ENCODE data around the gene TAF3. TPM values are rescaled to one million over a fixed set of nuclear protein-coding genes. Genes with fewer than 3 reads are reported as not detected.

Gene TAF3
- total RNA-seq, 8 experiments from 2014 or later, result 3.0 to 7.8 (median 5.4) TPM

DNA sequence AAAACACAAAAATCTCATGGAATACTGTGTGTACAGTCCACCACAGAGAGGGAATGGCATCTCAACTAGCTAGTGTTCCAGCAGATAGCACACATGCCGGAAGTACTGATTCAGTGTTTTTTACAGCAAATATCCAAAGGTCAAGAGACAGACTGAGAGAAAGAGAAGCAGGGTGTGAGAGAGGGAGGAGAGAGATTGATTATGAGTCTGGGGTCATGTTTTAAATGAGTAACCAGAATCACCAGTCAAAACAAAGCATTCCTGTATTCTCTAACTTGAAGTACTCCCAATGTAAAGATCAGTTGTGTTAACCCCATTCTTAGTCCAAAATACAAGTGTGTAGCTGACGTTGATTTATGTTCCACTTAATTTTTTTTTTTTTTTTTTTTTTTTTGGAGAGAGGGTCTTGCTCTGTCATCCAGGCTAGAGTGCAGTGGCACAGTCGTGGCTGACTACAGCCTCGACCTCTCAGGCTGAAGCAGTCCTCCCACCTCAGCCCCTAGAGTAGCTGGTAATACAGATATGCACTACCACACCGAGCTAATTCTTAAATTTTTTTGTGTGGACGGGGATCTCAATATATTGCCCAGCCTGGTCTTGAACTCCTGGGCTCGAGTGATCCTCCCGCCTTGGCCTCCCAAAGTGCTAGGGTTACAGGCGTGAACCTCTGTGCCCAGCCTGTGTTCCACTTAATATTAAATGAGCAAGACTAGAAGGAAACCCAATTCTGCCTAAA, 114.2 kb downstream of the TAF3 start:
- in situ Hi-C loops (cut with MboI; ENCODE audit: low pct_unique_long_range_greater_than_20kb in 2 of 9, low sequenced_read_pairs in 9 of 9, unreplicated experiment in 9 of 9), result no loop called here
- no peak overlapping the region for H3K4me3 ChIP-seq
- no peak overlapping the region for H3K27ac ChIP-seq
- no peak for ATAC-seq (replicated peaks in 6 of 8)
- peaks cover 3 to 7% of the 10 kb centered on the region in 2 donors for H3K4me1 ChIP-seq (replicated peaks in 1 of 2)
- WGBS, 10 experiments, result 39 to 100% (median 88%) methylated on average over 1 to 8 of the region's 9 CpGs; no CpG with 5 or more reads in 1 of the 10 experiments

DNA sequence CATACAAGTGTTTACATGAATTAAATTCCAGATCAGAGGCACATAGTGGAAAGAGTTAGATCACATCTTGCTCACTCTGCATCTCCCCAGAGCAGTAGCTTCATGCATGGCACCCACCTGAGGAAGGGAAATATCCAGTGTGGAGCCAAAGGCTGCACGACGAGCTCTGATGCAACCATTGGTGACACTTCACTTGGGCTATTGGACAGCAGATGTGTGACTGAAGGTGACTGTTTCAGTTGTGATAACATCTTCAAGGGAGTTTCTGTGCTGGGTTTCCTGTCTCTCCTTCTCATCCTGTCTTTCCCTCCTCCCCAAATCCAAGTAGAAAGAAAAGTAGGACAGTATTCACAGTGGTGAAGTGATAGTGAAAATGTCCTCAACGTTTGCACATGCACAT, 115.0 kb downstream of the TAF3 start:
- WGBS, 10 experiments, result 0 to 86% (median 67%) methylated on average over 1 to 3 of the region's 3 CpGs; no CpG with 5 or more reads in 3 of the 10 experiments
- peak in 2 of 8 experiments; percentile 34 to 44 for ATAC-seq (replicated peaks in 6 of 8)
- Histone ChIP-seq H3K4me3 (no peak overlapping the region), H3K4me1 (replicated peaks in 1 of 2) (peaks cover 3 to 7% of the 10 kb centered on the region in 2 donors), H3K27ac (no peak overlapping the region)
- in situ Hi-C loops (cut with MboI; ENCODE audit: low pct_unique_long_range_greater_than_20kb in 2 of 9, low sequenced_read_pairs in 9 of 9, unreplicated experiment in 9 of 9), result no loop called here

DNA sequence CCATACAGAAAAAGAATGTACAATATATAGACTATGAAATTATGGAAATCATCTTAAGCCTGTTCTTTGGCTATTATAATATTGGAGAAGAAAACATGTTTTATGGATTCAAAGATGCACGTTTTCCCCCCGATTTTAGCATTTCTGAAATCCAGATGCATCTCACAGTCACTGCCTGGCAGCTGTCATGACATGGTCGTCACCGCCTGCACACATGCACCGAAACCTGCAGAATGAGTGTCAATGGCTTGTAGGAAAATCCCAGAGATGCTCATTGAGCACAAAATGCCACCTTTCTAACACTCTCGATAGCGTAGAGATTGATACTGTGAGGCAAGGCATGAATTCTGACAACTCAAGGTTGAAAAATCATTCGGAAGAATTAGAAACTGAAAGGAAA, 115.5 kb downstream of the TAF3 start:
- no peak for ATAC-seq (replicated peaks in 6 of 8)
- WGBS, 10 experiments, result 74 to 100% (median 94%) methylated on average over 2 to 8 of the region's 8 CpGs
- in situ Hi-C loops (cut with MboI; ENCODE audit: low pct_unique_long_range_greater_than_20kb in 2 of 9, low sequenced_read_pairs in 9 of 9, unreplicated experiment in 9 of 9), result no loop called here
- Histone ChIP-seq H3K27ac (no peak overlapping the region), H3K4me3 (no peak overlapping the region), H3K4me1 (replicated peaks in 1 of 2) (peaks cover 3 to 7% of the 10 kb centered on the region in 2 donors)

DNA sequence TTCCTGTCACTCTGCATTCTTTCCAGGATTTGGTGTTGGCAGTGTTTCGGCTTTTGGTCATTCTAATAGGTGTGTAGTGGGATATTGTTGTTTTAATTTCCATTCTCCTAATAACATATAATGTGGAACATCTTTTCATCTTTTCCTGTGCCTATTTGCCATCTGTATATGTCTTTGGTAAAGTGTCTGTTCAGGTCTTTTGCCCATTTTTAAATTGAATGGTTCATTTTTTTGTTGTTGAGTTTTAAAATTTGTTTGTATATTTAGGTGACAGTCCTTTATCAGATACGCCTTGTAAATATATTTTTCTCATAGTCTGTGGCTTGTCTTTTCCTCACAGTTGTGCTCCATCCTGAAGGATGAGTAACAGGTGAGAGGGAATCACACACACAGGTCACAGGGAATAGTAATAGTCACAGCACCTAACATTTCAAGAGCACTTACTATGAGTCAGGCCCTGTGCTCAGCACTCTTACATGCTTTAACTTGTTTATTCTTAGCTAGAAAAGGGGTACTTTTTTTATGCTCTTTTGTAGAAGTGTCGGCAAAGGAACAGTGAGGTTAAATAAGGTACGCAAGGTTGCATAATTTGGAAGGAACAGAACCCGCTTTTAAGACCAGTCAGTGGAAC, 119.1 kb downstream of the TAF3 start:
- 94 to 100% (median 99%) methylated on average over 1 to 5 of the region's 5 CpGs for WGBS, 10 experiments
- Histone ChIP-seq H3K4me3 (no peak overlapping the region), H3K27ac (no peak overlapping the region), H3K4me1 (replicated peaks in 1 of 2) (peaks cover 0 to 1% of the 10 kb centered on the region in 2 donors)
- ATAC-seq (replicated peaks in 6 of 8), result no peak
- in situ Hi-C loops (cut with MboI; ENCODE audit: low pct_unique_long_range_greater_than_20kb in 2 of 9, low sequenced_read_pairs in 9 of 9, unreplicated experiment in 9 of 9), result no loop called here

DNA sequence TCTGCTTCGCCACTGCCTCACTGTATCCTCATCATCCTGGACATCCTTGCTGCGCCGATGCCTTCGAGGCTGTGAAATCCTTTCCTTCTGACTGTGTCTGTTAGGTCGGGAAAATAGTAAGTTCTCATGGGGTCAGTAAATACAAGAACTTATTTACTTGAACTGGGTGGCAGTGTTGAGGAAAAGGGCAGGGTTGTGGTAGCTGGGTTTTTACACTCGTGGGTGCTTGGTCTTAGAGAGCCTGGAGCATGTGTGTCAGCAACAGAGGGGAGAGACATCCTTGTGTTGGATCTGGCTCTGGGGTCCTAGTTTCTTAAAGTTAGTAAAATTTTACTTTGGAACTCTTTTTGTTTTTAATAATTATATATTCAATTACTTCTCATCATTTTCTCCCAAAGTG, 123.3 kb downstream of the TAF3 start:
- Histone ChIP-seq H3K27ac (no peak overlapping the region), H3K4me1 (replicated peaks in 1 of 2) (peaks cover 2 to 26% of the 10 kb centered on the region in 2 donors), H3K4me3 (no peak overlapping the region)
- in situ Hi-C loops (cut with MboI; ENCODE audit: low pct_unique_long_range_greater_than_20kb in 2 of 9, low sequenced_read_pairs in 9 of 9, unreplicated experiment in 9 of 9), result no loop called here
- 50 to 100% (median 91%) methylated on average over 1 to 6 of the region's 6 CpGs; no CpG with 5 or more reads in 2 of the 10 experiments for WGBS, 10 experiments
- ATAC-seq (replicated peaks in 6 of 8), result no peak

DNA sequence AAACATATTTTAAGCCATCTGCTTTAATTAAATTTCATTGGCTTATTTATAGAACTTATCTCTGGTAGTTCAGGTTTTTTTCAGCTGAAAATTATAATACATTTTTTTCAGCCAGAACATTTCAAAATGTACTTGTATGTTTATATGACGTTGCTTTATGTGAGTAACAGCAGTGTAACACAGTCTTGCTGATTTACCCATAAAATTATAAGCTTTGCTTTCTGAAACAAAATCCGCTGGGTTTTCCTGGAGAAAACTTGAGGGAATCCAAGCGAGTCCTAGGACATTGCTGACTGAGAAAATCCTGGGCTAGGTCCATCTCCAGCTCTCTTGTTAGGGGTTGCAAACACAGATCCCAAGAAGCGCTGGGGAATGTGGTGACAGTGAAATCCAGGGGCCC, 124.0 kb downstream of the TAF3 start:
- 85 to 100% (median 97%) methylated on average over 1 to 4 of the region's 4 CpGs; no CpG with 5 or more reads in 3 of the 10 experiments for WGBS, 10 experiments
- H3K4me1 ChIP-seq (replicated peaks in 1 of 2), result peaks cover 2 to 26% of the 10 kb centered on the region in 2 donors
- in situ Hi-C loops (cut with MboI; ENCODE audit: low pct_unique_long_range_greater_than_20kb in 2 of 9, low sequenced_read_pairs in 9 of 9, unreplicated experiment in 9 of 9), result no loop called here
- H3K27ac ChIP-seq, result no peak overlapping the region
- no peak overlapping the region for H3K4me3 ChIP-seq
- ATAC-seq (replicated peaks in 6 of 8), result no peak

DNA sequence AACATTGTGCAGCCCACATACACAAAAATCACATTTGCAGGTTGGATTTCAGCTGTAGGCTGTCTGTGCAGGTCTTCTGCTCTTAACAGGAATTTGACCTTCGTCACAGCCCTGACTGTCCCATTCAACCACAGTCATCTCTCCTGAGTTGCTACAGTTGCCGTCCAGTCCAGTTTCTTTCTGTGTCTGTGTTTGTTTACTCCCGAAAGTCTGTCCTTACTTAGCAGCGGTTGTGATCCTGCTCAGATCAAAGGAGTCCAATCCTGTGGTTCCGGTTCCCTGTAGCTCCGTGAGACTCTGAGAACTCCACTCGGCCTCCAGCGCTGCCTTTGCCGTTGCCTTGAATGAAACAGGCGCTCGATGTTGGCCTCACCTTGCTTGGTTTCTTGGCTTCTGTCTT, 124.6 kb downstream of the TAF3 start:
- in situ Hi-C loops (cut with MboI; ENCODE audit: low pct_unique_long_range_greater_than_20kb in 2 of 9, low sequenced_read_pairs in 9 of 9, unreplicated experiment in 9 of 9), result no loop called here
- no peak for ATAC-seq (replicated peaks in 6 of 8)
- H3K4me1 ChIP-seq (replicated peaks in 1 of 2), result peaks cover 2 to 26% of the 10 kb centered on the region in 2 donors
- no peak overlapping the region for H3K4me3 ChIP-seq
- 67 to 100% (median 94%) methylated on average over 1 to 11 of the region's 11 CpGs; no CpG with 5 or more reads in 2 of the 10 experiments for WGBS, 10 experiments
- H3K27ac ChIP-seq, result no peak overlapping the region

DNA sequence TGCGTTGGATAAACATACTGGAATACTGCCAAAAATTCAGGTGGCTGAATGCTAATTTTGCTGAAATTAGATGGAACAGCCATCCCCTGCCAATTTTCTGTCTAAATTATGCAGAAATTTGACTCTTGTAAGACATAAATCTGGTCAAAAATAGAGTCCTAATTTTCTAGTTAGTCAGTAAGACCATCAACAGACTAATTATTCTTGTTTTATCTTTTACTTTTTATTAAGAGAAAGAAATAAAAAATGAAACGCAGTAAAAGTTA, 125.8 kb downstream of the TAF3 start:
- peak in 1 of 8 experiments; percentile 13 for ATAC-seq (replicated peaks in 6 of 8)
- WGBS, 10 experiments, result 31 to 100% (median 63%) methylated on average over 1 to 2 of the region's 2 CpGs
- Histone ChIP-seq H3K4me1 (replicated peaks in 1 of 2) (peaks cover 2 to 31% of the 10 kb centered on the region in 2 donors), H3K4me3 (no peak overlapping the region), H3K27ac (no peak overlapping the region)
- in situ Hi-C loops (cut with MboI; ENCODE audit: low pct_unique_long_range_greater_than_20kb in 2 of 9, low sequenced_read_pairs in 9 of 9, unreplicated experiment in 9 of 9), result no loop called here

DNA sequence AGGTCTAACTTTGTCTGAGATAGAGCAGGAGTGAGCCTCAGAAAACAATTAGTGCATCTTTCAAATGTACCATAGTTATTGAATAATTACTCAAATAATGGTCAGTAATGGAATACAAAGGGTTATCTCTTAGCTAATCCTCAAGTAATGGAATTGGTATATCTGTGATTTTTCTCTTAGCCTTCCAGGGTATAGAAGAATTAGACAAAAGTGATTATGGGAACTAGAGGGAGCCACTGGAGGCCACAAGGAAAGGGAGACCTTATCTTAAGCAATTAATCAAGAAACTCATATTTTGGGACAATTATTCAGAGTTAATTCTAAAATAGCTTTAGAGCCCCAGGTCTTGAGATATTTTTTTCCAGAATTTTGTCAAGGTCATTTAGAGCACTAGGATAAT, 126.2 kb downstream of the TAF3 start:
- H3K4me3 ChIP-seq, result no peak overlapping the region
- ATAC-seq (replicated peaks in 6 of 8), result no peak
- no peak overlapping the region for H3K27ac ChIP-seq
- in situ Hi-C loops (cut with MboI; ENCODE audit: low pct_unique_long_range_greater_than_20kb in 2 of 9, low sequenced_read_pairs in 9 of 9, unreplicated experiment in 9 of 9), result no loop called here
- H3K4me1 ChIP-seq (replicated peaks in 1 of 2), result peaks cover 2 to 33% of the 10 kb centered on the region in 2 donors

DNA sequence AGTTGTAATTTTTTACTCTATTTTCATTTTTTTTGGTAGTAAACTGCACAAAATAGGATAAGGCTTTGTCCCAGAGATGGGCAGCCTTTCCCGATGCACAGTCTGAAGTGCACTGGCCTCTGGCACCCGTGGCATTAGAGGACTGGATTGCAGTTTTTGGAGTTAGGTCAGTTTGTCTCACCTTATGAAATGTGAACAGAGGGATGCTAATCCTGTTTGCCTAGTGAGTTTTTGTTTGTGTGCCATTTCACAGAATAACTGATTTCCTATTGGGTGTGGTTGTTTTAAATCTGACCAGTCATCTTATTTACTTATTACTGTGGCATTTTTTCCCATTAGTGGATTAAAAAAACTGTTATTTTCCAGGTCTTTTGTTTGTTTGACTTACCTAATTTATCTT, 126.7 kb downstream of the TAF3 start:
- H3K4me1 ChIP-seq (replicated peaks in 1 of 2), result peaks cover 2 to 33% of the 10 kb centered on the region in 2 donors
- no peak overlapping the region for H3K27ac ChIP-seq
- 60 to 100% (median 89%) methylated on average over 1 to 2 of the region's 2 CpGs; no CpG with 5 or more reads in 4 of the 10 experiments for WGBS, 10 experiments
- H3K4me3 ChIP-seq, result no peak overlapping the region
- in situ Hi-C loops (cut with MboI; ENCODE audit: low pct_unique_long_range_greater_than_20kb in 2 of 9, low sequenced_read_pairs in 9 of 9, unreplicated experiment in 9 of 9), result no loop called here
- peak in 2 of 8 experiments; percentile 47 to 55 for ATAC-seq (replicated peaks in 6 of 8)

DNA sequence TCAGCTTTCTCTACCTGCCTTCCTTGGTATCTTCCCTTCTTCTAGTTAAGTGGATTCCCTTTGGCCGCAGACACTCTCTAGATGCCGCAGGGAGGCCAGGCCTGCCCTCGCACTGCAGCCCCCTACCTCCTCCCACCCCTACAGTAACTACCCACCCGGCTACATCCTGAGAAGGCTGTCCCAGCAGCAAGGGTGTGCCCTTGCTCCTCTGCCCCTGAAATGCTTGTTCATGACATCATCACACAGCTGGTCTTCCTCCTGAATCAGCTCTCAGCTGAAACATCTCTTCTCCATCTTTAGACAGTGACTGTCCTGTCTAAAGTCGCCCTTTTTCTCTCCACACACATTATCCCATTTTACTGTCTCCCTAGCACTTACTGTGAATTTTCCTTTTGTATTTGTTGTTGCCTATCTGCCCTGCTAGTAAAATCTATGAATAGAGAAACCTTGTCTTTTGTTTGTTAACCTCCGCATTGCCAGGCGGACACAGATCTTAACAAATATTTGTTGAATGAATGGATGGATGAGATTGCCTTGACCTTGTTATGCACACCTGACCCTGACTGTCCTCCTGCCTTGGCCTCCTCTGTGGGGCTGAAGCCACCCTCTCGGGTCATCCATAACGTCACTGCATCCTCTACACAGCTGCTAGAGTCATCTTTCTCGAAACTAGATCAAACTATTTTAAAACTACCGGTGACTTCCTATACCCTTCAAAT, 127.3 kb downstream of the TAF3 start:
- Histone ChIP-seq H3K4me1 (replicated peaks in 1 of 2) (peaks cover 2 to 33% of the 10 kb centered on the region in 2 donors), H3K27ac (no peak overlapping the region), H3K4me3 (no peak overlapping the region)
- peak; percentile 23 to 88 (median 68) for ATAC-seq (replicated peaks in 6 of 8)
- in situ Hi-C loops (cut with MboI; ENCODE audit: low pct_unique_long_range_greater_than_20kb in 2 of 9, low sequenced_read_pairs in 9 of 9, unreplicated experiment in 9 of 9), result no loop called here
- 84 to 100% (median 94%) methylated on average over 1 to 7 of the region's 11 CpGs; no CpG with 5 or more reads in 1 of the 10 experiments for whole genome bisulfite sequencing, 10 experiments

DNA sequence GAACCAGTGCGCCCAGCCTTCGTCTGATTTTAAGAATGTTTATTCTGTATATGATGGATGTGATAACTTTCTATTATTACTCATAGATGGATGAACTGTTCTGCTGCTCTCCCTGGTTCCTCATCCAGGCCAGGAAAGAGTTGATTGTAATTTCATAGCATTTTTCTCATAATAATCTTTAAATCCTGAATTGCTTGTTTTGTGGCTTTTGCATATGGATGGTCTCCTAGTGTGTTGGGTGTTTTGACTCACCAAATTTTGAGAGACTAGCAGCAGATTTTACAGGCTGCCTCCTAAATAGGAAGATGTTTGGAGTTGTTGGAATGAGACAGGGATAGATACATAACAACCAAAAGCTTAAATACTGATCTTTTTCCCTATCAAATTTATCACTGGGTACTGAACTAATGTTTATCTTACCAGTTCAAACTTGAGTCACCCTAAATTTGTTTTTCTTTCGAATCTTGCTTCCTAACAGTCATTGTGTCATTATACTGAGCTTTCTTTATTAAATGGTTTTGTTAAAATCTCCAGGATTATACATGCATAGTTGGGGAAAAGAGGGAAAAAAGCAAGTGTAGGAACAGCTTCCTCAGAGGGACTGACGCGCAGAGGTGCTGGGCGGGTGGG, 130.2 kb downstream of the TAF3 start:
- no peak overlapping the region for H3K4me3 ChIP-seq
- in situ Hi-C loops (cut with MboI; ENCODE audit: low pct_unique_long_range_greater_than_20kb in 2 of 9, low sequenced_read_pairs in 9 of 9, unreplicated experiment in 9 of 9), result no loop called here
- peaks cover 10 to 46% of the 10 kb centered on the region in 2 donors for H3K4me1 ChIP-seq (replicated peaks in 1 of 2)
- no peak for ATAC-seq (replicated peaks in 6 of 8)
- 20 to 100% (median 85%) methylated on average over 1 to 4 of the region's 6 CpGs; no CpG with 5 or more reads in 1 of the 10 experiments for WGBS, 10 experiments
- no peak overlapping the region for H3K27ac ChIP-seq
